ENCODE data around the gene TRRAP.
"Not testable (repeated sequence)": the region's sequence is repeated elsewhere in the genome, so short reads cannot be mapped to it uniquely, and the experiment has no call there.

TRRAP gene

DNA sequence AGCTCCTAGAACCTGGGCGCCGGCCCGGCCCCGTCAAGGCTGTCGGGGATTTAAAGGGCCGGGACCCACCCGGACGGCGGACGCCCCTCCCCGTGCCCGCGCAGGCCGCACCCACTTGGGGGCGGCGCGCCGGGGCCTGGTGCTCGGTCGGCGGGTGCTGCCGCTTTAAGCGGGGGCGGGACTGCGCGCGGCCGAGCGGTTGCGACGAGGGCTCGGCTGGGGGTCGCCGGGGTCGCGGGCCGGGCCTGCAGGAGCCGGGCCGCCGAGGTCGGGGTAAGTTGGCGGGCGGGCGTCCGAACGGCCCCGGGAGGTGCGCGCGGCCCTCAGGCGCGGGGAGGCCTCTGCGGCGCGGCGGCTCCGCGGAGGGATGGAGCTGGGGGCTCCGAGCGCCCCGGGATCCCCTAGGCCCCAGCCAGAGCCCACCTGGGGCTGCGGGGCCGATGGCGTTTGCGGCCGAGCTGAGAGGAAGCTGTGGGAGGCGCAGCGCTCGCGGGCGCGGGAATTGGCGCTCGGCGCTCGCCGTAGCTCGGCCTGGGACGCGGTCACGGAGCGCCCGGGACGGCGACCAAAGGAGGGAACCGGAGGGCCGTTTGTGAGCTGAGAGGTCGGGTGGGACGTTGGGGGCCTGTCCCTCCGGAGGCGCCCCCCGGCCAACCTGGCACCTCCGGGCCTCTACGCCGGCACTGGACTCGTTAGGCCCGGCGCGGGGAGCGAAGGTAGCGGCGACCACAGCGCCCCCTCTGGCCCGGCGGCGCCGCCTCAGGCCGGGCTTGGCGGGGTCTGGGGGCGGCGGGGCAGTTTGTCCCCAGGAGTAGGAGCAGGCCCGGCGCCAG, at the start of gene TRRAP:
Gene TRRAP, plus strand, starts transcription at position 168 of the 833 bp plus-strand sequence. CDS start 2,619 bp downstream, outside the sequence.
- DNase-seq (ENCODE audit: low read depth): peak; percentile 57

DNA sequence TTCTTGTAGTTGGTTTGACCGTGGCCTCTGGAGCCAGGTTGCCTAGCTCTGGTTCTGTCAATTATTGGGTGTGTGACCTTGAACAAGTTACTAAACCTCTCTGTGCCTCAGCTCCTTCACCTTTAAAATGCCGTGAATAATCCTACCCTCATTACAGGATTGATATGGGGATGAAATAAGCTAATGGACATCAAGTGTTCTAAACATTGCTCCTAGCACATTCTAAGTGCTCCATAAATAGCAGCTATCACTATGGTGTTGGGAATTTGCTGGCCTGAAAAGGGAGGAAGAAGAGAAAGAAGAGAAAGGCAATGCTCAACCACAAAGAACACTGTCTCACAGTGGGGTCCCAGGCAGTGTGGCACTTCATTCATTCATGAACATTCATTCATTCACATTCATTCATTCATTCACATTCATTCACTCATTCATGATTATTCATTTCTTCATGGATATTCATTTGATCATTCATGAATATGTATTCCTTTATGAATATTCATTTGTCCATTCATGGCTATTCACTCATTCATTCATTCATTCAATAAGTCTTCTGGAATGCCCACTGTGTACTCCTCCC, 47.3 kb upstream of the TRRAP start:
- DNase-seq (ENCODE audit: low read depth): no peak

DNA sequence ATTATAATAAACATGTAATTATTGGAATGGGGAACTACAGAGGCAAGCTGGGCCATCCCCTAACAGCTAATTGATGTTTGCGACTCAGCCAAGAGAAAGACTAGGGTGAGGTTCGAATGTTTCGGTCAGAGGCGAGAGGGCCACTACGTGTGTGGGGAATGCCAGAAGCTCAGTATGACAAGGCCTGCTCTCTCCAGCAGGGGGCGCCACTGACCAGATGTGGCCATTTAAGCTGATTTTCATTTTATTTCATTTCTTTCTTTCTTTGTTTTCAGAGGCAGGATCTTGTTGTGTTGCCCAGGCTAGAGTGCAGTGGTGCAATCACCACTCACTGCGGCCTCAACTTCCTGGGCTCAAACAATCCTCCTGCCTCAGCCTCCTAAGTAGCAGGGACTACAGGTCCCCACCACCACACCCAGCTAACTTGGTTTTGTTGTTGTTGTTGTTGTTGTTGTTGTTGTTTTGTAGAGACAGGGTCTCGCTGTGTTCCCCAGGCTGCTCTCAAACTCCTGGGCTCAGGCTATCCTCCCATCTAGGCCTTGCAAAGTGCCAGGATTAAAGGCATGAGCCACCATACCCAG, 46.6 kb upstream of the TRRAP start:
- DNase-seq (ENCODE audit: low read depth): no peak

DNA sequence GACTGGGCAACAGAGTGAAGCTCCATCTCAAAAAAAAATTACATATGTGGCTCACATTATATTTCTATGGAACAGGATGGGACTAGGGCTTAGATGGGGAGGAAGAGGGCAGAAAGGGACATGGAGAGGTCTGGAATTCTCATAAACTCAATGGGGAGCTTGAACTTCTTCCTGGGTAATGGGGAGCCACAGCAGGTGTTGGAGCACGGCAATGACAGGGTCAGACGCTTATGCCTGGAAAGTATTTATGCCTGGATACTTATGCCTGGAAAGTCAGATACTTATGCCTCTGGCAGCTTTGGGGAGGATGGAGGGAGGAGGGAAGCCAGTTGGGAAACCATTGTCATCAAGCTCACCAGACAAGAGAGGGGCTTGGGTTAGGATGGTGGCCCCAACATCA, 45.3 kb upstream of the TRRAP start:
- DNase-seq (ENCODE audit: low read depth): no peak

DNA sequence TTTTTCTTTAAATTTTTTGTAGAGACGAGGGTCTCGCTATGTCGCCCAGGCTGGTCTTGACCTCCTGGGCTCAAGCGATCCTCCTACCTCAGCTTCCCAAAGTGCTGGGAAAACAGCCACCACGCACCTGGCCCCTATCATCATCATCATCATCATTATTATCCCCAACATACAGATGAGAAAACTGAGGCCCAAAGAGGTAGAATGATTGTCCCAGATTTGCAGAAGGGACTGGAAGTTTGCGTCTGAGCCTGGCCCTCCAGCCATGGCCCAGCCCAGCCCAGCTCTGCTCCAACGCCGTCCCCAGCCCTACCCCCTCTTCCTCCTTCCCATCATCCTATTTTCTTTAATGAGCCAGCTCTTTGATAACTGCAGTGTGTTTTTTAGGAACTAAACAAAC, 43.4 kb upstream of the TRRAP start:
- no peak for DNase-seq (ENCODE audit: low read depth)

DNA sequence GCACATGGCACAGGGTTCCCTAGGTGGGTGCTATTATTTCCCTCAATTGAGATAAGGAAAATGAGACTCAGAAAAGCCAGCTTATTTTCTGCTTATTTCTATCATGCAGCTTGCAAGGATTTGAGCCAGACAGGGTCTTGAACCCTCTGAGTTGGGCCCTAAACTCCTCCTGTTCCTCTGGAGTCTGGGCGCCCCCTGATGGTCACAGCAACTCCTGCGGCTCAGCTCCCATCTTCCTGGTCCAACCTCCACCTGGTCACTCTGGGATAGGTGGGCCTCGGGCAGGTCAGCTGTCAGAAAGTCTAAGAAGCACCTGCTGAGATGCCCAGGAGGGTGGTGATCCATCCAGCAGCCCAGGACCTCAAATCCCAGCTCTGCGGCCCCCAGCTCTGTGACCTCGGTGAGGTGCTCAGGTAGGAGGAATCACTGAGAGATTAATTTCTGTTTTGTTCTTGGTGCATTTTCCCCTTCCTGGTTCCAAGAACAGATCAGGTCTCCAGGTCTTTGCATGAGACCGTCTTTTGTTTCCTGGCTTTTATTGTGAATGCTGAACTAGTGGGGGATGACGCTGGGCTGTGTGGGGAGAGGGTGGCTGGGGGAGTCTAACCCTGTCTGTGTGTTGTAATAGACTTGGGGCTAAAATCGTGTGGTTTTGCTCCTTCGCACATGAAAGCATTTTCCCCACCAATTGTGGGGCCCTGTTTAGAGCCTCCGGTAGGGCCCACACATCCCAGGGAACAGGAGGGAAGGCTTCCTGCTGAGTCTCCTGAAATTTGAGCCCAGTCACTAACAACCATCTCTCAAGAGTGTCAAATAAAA, 41.3 kb upstream of the TRRAP start:
- DNase-seq (ENCODE audit: low read depth): no peak

DNA sequence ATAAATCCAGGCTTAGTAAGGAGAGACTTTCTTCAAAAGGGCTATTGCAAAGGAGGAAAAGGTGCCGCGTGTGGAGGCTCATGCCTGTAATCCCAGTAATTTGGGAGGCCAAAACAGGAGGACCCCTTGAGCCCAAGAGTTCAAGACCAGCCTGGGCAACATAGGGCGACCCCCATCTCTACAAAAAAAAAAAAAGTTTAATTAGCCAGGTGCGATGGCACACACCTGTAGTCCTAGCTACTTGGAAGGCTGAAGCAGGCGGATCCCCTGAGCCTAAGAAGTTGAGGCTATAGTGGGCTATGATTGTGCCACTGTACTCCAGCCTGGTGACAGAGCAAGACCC, 40.7 kb upstream of the TRRAP start:
- DNase-seq (ENCODE audit: low read depth): no peak

DNA sequence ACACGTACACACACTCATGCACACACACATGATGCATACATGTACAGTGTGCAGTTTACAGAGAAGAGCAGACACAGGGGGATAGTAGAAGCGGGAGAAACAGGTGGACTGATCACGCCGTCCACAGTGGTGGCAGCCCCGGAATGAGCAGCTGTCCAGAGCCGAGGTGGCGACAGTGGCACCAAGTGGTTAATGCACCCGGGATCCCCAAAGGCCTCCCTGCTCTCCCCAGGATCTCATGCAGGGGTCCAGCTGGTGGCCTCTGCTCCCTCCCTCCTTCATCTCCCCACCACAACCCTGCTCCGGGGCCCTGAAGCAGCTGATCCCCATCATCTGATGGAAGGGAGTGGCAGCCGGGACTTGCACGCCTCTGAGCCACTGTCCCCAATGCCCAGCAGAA, 38.2 kb upstream of the TRRAP start:
- DNase-seq (ENCODE audit: low read depth): no peak

DNA sequence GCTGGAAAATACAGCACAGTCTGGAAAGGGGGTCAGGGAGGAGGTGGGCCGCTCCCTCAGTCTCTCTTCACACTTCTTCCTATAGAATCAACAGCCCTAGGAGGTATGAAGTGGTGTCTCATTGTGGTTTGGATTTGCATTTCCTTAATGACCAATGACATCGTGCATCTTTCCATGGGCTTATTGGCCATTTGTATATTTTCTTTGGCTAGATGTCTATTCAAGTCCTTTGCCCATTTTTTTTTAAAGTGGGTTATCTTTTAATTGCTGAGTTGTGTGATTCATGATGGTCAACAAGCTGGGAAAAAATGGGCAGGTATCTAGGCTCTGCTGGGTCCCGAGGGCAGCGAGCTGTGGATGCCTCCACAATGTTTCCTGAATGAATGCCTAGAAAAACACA, 37.6 kb upstream of the TRRAP start:
- no peak for DNase-seq (ENCODE audit: low read depth)

DNA sequence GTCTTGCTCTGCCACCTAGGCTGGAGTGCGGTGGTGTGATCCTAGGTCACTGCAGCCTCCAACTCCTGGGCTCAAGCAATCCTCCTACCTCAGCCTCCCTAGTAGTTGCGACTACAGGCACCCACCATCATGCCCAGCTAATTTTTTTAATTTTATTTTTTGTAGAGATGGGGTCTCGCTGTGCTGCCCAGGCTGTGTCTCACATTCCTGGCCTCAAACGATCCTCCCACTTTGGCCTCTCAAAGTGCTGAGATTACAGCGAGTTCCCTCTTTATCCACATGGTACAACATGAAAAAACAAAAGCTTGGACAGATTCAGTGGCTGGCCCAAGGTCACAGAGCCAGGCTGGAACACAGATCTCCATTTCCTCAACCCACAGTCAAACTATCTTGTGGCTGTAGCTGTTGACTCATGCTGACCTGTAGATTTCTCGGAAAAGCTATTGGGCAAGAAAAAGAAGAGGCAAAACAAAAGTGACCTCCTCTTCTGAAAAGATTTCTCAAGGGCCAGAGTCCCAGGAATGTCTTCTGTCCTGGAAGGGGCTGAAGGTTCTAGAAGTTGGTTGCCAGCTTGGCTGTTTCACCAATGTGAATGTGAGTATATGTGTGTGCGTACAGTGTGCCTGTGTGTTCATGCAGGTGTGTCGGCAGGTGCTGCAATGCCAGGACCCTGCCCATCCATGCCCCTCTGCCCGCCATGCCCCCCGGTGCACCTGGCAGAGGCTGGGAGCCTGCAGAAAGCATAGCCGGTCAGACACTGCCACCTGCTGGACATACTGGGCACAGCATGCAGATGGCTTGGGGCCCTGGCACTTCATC, 36.9 kb upstream of the TRRAP start:
- peak; percentile 17 for DNase-seq (ENCODE audit: low read depth)

DNA sequence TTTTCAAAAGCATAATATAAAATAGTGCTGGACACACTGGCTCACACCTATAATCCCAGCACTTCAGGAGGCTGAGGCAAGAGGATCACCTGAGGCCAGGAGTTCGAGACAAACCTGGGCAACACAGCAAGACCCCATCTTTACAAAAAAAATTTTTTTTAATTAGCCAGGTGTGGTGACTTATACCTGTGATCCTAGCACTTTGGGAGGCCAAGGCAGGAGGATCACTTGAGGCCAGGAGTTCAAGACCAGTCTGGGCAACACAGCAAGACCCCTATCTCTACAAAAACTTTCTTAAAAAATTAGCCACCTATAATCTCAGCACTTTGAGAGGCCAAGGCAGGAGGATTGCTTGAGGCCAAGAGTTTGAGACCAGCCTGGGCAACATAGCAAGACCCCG, 35.8 kb upstream of the TRRAP start:
- DNase-seq (ENCODE audit: low read depth): not testable (repeated sequence)

DNA sequence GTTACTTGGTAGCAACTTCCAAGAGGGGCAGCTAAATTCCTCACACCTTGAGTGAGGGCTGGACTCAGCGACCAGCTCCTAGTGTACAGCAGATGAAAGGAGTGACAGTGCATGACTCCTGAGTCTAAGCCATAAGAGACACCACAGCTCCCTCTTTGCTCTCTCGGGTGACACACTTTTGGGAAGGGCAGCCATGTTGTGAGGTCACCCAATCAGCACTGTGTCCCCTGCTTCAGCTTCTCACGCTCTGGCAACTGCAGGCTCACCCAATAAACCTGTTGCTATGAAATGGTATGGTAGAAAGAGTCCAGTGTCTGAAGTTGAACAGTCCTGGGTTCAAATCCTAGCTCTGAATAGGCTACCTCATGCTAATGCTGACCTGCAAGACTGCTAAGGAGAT, 29.4 kb upstream of the TRRAP start:
- no peak for DNase-seq (ENCODE audit: low read depth)

DNA sequence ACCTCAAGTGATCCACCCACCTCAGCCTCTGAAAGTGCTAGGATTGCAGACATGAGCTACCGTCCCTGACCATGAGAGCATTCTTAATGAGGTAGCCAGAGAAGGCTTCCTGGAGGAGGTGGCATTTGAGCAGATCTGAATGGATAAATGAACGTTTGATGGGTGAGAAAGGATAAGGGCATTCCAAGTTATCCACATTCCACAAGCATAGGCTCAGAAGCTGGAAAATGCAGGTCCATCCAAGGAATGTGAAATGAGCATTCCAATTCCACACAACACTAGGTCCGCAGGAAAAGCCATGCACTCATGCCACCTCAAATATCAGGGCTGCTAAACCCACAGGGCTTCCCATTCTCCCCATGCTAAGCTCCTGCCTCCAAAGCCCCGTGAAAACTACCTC, 25.5 kb upstream of the TRRAP start:
- DNase-seq (ENCODE audit: low read depth): no peak

DNA sequence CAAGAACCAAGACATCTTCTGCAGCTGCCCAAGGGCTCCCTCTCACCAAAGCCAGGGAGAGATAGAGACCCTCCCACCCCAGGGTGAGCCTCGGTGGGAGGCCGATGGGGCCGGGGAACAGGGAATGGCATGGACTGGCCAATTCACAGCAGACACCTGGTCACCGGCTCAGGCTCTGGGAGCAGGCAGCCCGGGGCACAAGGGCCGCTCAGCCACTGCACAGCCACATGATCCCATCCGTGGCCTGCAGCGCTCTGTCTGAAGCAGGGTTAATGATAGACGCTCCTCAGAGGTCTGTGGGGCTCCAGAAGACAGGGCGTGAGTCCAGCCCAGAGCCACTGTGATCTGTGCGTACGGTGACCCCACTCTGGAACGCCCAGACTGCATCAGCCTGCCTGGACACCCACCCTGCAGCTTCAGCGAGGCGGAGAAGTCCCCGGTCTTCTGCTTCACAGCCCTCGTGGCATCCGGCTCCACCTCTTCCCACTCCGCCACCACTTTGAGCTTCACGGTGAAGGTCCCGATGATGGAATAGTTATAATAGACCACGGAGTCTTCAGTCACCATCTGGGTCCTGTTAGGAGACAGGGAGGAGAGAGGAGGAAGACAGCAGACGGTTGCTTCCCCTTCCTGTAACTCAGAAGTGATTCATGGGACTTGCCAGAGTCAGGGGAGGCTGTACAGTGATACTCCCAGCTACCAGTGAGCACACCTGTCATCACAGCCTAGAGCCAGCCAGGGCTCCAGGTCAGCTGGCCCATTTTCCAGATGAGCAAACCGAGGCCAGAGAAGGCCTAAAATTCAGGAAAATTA, 22.5 kb upstream of the TRRAP start:
- no peak for DNase-seq (ENCODE audit: low read depth)

DNA sequence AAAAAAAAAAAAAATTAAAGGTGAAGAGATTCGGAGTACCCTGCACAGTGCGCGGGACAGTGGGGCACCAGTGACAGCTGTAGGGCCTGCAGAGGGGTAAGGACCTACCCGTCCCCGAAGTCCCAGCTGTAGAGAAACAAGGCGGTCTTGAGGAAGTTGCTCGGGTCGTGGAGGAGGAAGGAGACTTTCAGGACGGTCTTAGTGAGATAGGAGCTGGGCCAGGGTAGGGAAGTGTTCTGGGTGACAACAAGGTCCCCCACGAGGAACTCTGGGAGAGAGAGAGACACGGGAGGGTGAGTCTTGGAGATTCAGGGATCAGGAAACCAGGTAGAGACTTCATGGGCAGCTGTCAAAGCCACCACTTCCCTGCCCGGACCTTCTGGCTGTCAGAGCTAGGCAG, 18.3 kb upstream of the TRRAP start:
- DNase-seq (ENCODE audit: low read depth): no peak

DNA sequence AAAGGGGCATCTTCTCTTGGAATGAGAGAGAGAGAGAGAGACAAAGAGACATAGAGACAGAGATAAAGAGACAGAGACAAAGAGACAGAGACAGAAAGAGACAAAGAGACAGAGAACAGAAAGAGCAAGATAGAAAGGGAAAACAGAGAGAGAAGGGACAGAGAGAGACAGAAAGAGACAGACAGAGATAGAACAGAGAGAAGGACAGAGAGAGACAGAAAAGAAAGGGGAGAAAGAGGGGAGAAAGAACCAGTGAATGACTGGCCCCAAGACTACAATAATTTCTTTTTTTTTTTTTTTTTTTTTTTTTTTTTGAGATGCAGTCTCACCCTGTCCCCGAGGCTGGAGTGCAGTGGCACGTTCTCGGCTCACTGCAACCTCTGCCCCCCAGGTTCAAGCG, 16.1 kb upstream of the TRRAP start:
- DNase-seq (ENCODE audit: low read depth): no peak

DNA sequence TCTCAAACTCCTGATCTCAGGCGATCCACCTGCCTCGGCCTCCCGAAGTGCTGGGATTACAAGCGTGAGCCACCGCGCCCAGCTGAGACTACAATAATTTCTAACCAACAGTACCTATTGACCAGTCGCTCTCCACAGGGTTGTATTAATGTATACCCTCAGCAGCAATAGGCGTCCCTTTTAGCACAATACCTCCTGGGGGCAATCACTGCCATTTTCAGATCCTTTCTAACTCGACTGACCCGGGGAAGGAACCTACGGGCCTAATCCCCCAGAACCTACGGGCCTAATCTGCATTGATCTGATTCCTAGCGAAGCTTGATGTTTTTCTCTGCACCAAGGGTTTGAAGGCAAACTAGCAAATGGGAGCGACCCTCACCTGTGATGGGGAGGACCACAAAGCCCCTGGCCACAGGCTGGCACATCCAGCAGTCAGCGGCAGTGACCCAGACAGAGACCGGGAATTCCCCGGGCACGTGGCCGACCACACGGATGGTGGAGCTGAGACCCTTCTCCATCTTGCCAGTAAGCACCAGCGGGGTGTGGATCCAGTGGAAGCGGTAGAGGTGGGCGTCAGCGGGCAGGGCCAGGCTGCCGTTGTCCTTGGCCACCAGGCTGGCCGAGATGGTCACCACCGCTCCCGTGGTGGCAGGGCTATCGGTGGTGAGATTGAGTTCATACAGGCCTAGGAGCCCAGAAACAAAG, 15.5 kb upstream of the TRRAP start:
- no peak for DNase-seq (ENCODE audit: low read depth)

DNA sequence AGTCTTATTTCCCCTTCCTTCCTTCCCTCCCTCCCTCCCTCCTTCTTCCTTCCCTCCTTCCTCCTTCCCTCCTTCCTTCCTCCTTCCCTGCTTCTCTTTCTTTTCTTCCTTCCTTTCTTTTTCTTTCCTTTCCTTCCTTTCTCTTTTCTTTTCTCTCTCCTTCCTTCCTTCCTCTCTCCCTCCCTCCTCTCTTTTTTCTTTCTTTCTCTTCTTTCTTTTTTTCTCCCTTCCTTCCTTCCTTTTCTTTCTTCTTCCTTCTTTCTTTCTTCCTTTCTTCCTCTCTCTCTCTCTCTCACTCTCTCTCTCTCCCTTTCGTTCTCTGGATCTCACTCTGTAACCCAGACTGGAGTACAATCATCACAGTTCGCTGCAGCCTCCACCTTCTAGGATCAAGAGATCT, 14.7 kb upstream of the TRRAP start:
- DNase-seq (ENCODE audit: low read depth): no peak

DNA sequence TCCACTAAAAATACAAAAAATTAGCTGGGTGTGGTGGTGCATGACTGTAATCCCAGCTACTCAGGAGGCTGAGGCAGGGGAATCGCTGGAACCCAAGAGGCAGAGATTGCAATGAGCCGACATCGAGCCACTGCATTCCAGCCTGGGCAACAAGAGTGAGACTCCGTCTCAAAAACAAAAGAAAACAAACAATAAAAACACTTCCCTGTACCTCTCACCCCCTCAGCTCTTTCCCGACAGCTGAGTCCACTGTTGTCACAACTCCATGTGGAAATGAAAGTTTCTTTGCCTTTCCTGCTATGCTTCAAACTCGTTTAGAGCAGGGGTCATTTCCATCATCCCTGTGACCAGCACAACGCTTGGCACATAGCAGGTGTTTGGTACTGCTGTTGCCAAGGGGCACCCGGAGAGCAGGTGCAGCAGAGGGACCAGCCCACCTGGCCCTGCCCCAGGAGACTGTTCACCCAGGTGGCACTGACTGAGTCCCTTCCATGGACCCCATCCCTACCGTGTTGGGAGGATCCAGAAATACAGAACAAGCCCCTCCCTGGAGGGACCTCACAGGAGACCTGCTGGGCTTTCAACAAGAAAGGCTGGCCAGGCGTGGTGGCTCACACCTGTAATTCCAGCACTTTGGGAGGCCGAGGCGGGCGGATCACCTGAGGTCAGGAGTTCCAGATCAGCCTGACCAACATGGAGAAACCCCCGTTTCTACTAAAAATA, 13.4 kb upstream of the TRRAP start:
- no peak for DNase-seq (ENCODE audit: low read depth)

DNA sequence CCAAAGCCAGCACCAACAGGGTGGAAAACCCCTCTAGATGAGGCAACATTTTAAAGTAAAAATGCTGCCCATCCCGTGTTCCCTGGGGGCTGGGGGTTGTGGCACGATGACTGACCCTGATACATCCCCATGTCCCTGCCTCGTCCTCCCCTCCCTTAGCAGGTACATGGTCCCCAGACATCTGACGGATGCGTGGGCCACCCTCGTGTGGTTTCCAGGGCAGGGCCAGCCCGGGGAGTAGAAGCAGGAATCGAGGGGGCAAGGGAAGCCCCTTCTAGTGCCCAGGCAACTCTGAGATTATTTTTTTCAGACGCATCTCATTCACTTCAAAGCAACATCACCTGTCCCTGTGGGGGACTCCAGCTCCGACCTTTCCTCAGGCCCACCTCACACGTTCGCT, 12.0 kb upstream of the TRRAP start:
- no peak for DNase-seq (ENCODE audit: low read depth)

Data from T-helper 22 cell (primary cell).